Adrenal gland (tissue), 5 donors: ENCODE results near the gene BCL2L13.

Experiments
- CTCF ChIP-seq, 6 experiments: fragments of 450-650 bp in 4 of 6; fragments of 200-600 bp in 2 of 6; sonication (generic) in 1 of 6; IDR thresholded peaks; 1 replicate in 5 of 6; 2 replicates in 1 of 6; pipeline versions ENCODE4 v1.5.1 to v1.8.0; 2016 to 2021; ENCODE audit warnings: antibody characterized with exemption in 6 of 6, mild to moderate bottlenecking in 2 of 6, moderate library complexity in 1 of 6
- POLR2A ChIP-seq, 2 donors: fragments of 450-650 bp; IDR thresholded peaks; one replicate each; pipeline ENCODE4 v1.6.1; 2017; ENCODE audit warnings: antibody characterized with exemption in 2 of 2, mild to moderate bottlenecking in 2 of 2, moderate library complexity in 1 of 2
- donor health status: DM: no; HTN: no; CAD: no.

- TF ChIP-seq POLR2A (IDR thresholded peaks at IDR 0.05) (no peak), CTCF (IDR thresholded peaks at IDR 0.05) (no peak)
Measured at GRCh38 chr22:17707526-17707925, 69.0 kb downstream of the BCL2L13 start.
